Stimulated activated CD8-positive, alpha-beta memory T cell treated with anti-CD3 and anti-CD28 coated beads, Interleukin-15, amount 100 ng/mL, for 1 hour (primary cell): ENCODE data around the gene DFFB.

Experiments used
- DNase-seq: peaks from one replicate; pipeline ENCODE4 v3.0.0-alpha.2; 2020; ENCODE audit warnings: low read depth

Gene DFFB

DNA sequence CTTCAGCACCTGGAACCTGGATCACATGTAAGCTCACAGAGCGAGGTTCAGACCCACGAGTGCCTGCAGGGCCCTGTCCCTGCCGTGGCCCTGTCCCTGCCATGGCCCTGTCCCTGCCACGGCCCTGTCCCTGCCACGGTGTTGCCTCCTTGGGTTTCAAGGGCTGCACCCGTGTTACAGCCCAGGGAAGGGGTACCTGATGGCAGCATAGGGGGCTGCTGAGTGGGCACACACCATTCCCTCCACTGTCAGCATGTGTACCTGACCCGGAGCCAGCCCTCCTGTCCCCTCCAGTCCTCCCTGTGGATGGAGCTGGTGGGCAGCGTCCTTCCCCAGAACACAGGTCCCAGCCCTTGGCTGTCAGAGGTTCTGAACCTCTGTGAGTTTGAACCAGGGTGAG, 15.3 kb downstream of the DFFB start:
- DNase-seq, result no peak

- no peak for DNase-seq
Measured at GRCh38 chr1:3874736-3875135, 17.5 kb downstream of the DFFB start.

GRCh38 chr1:3876716-3877115, 19.4 kb downstream of the DFFB start:
- DNase-seq, result no peak

DNA sequence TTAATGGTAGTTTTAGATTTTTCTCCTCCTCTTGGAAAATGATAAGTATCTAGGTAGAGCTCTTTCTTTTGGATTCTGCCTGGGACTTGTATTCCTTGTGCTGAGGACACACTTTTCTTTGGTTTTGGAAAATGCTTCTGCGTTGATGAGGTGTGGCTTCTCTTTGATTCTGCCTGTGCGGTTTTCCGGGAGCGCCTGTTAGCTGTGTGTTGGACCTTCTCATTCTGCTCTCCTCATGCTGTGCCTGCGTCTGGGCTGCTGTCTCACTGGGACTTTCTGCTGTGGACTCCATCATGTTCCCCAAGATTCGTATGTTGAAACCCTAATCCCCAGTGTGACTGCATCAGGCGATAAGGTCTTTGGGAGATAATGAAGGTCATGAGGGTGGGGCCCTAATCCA, 21.8 kb downstream of the DFFB start:
- no peak for DNase-seq

GRCh38 chr1:3879787-3880428, 22.6 kb downstream of the DFFB start:
- DNase-seq, result no peak

DNA sequence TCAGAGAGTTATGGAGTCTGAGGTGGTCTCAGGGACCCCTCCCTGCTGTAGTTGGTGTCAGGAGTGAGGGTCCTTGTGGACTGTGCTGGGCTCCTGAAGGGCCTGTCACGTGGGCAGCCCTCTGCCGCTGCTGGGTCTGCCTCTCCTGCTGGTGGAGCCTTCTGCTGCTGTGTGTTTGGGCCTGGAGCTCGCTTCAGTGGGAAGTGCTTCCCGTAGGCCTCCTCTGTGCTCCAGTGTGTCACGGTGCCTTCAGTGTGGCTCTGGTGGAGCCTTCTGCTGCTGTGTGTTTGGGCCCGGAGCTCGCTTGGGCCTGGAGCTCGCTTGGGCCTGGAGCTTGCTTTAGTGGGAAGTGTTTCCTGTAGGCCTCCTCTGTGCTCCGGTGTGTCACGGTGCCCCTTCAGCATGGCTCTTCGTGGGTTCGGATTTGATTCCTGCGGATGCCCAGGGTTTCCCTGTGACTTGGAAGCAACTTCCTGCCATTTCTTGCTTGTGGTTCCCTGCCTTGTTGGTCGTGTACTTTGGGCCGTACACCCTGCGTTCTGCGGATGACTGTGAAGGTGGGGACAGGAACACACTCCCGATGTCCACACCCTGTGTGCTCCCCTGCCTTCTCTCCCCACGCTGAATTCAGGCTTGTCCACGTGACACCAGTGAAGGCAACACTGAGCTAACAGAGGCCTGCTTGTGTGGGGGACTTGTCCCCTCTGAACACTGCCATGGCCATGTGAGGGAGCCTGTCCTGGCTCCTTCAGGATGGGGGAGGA, 23.3 kb downstream of the DFFB start:
- DNase-seq, result no peak

DNA sequence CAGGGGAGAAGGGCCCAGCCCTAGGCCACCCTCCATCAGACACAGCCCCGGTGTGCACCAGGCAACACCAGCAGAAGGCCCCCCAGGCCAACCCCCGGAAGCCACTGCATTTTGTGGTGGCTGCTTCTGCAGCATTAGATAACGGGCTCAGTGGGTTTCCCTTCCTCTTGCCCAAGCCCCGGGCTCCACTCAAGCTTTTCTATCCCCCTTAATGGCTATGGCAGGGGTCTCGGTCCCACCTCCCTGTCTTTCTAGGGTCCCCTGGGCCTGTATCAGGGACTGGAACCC, 23.9 kb downstream of the DFFB start:
- DNase-seq, result no peak

DNA sequence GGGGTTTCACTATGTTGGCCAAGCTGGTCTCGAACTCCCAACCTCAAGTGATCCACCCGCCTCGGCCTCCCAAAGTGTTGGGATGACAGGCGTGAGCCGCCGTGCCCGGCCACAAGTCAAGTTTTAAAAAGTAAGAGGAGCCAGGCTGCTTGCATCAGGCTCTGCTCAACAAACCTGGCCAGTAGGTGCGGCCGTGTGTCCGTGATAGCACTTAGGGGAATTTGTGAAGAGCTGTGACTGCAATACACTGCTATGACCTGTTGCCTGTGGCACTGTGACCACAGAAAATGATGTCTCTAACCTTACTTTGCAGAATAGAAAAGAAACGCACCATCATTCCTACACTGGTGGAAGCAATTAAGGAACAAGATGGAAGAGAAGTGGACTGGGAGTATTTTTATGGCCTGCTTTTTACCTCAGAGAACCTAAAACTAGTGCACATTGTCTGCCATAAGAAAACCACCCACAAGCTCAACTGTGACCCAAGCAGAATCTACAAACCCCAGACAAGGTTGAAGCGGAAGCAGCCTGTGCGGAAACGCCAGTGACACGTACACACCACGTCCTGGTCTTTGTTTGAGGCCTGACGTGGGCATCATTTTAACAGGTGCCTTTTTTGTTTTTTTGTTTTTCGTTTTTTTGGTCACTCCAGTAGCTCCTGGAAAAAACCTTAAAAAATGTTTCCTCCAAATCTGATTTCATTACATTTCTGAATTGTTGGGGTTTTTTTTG, 26.1 kb downstream of the DFFB start:
- no peak for DNase-seq

GRCh38 chr1:3884966-3885365, 27.7 kb downstream of the DFFB start:
- no peak for DNase-seq

DNA sequence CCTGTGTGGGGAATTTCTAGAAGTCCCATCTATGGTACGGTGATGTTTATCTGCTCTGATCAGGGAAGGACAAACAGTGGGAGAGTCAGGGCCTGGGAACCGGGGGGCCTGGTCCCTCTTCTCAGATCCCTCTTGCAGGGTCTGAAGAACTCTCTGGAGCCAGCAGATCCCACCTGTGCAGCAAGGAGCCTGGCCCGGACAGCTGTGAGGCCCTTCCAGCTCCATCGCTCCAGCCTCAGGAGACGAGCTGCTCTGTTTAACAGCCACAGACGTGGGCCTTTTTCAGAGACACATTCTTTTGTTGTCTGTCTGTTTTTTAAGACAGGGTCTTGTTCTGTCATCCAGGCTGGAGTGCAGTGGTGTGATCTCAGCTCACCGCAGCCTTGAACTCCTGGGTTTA, 28.3 kb downstream of the DFFB start:
- no peak for DNase-seq

GRCh38 chr1:3886106-3886670, 28.9 kb downstream of the DFFB start:
- DNase-seq, result no peak

DNA sequence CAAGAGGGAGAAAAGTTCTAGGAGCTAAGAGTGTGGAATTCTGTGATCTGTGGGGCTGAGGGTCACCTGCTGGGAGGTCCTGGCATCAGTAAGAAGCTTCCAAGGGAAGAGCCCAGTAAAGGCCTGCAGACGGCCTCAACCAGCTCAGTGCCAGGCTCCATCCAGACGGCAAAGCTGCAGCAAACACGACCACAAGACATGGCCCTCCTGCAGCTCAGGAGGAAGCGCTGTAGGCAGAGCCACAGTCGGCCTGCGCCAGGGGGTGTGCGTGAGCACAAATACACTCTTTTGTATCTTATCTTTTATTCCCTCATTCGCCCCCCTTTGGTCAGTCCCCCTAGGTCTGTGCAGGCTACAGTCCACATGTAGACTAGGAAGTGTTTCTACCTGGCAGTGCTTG, 29.4 kb downstream of the DFFB start:
- no peak for DNase-seq

DNA sequence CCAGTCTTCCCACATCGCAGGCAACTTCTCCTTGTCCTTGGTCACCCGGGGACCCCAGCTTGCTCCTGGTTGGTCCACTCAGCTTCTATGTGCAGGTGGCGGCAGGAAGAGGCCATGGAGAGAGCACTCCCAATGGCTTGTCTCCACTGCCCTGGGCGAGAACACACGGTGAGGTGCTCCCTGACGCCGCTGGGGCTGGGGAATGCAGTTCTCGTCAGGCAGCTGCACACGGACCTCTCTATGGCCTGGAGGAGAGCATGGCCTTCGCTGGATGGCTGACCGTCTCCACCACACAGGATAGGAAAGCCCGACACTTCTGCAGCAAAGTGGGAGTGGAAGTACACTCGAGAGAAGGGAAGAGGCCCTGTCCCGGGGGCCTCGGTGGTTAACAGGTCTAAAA, 31.0 kb downstream of the DFFB start:
- DNase-seq, result no peak

DNA sequence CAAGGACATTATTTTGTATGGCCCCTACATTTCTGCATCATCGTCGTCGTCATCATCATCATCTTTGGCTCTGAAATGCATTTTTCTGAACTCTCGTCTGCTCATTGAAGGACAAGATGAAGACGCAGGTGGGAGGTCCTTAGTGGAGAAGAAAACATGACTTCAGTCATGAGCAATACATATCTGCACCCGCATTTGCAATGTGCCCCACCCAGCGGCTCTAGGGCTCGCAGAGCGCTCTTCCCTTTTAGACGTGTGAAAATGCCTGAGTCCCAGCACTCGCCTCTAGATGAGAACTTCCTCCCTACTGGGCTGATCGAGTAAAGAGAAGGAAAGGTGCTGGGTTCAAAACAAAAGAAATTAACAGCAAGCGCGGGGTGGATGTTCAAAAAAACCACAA, 32.7 kb downstream of the DFFB start:
- DNase-seq, result no peak

DNA sequence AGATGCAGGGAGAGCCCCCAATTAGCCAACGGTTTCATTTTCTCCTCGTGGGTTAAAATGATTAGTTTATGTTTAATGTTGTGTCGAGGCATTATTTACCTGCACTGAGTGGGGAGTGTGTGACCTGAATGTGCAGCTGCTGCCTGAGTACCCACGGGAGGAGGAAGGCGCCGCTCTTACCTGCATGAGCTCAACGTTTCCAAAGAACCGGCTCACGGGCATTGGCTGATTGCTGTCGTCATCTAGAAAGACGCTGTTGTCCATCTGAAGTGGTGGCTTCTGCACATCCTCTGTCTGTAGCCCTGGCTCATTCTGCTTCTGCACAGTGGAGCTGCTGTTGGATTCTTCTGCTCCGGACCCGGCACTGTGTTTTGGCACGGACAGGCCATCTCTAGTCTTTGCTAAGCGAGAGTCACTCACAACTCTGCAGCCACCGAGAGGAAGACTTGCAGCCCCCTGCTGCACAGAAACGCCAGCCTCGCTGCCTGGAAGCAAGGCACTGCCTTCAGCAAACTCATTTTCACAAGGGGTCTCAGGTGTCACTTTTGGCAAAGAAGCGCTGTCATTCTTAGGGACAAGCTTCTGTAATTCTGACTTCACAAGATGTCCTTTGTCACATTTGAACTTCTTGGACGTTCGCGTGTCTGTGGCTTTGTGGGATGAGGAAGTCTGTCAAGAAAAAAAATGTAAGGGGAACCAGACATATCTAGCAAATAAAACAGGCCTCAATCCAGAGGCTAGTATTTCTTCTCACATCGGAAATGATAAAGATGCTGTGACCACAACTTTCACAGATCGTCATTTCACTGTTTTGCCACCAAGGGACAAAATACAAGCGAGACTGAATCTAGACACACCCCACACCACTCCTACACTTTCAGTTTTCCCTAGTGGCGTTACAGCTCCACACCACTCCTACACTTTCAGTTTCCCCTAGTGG, 33.4 kb downstream of the DFFB start:
- DNase-seq, result no peak

- DNase-seq, result no peak
Measured at GRCh38 chr1:3891329-3891865, 34.1 kb downstream of the DFFB start.

DNA sequence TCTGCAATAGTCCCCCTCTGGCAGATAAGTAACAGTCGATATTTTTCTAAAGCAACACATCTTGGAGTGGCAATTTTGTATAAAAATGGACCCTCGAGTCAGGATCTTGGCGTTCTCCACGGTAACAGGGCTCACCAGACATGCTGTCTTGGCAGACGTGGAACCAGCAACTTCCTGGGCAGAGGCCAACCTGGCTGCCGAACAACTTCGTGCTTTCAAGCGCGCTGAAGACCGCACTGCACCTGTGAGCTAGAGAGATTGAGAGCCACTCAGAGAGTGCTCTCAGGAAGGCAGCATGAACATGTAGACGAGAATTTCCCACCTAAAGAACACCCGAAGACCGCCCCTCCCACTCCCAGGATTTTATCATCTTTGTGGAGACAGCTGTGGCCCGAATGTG, 35.5 kb downstream of the DFFB start:
- no peak for DNase-seq

DNA sequence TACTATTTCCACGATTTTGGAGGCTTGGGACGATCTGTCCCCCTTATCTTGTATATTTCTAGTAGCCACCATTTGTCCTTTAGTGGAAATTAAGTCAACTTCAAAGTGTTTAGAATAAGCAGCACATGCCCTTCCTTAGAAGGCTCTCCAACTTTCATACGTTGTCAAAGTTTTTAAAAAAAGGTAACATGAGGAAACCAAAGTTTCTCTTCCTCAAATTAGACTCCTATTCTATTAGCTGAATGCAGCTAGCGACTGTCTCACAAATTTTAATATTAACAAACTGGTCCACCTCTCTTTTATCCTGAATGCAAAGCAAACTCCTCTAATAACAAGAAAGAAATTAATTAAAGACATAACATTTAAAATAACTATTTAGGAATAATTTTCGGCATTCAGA, 35.9 kb downstream of the DFFB start:
- no peak for DNase-seq

DNA sequence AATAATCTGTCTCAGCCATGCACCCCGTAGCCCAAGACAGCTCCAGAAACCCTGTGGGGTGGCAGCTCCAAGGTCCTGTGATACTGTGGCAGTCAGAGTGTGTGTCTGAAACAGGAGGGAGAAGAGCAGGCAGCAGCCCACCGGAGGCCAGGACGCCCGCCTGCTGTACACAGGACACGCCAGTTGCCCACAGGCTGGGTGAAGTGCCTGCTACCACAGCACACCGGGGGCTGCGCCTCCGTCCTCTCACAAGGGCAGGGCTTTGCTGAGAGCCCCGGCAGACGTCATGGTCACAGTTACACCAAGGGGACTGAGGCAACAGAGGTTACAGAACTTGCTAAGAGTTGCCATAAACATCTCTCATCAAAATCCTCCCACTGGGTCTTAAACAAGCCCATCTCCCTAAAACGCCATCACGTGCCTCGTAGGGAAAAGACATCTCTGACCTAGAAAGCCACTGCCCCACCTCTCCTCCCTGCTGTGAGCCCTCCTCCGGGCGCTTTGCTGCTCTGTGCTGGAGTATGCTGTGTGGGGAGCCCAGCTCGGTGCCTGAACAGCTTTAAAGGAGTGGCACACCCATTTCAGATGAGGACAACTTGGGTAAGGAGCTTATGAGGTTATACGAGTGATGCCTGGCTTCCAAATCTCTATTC, 37.5 kb downstream of the DFFB start:
- no peak for DNase-seq

- DNase-seq, result no peak
Measured at GRCh38 chr1:3895279-3895950, 38.1 kb downstream of the DFFB start.

DNA sequence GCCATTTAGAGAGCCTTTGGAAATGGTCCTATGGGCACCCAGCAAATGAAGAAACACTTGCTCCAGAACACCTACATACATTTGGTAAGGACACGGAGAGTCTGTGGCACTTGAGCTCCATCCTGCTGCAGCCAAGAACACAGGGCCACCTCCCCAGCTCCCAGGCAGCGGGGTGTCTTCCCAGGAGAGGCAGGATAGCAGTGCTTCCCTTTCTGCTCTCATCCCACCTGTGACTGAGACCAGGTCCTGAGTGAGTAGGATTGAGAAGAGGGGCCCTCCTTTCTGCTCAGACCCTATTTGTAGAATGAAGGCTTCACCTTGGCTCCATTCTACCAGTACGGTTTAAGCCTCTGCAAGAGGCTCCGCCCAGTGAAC, 38.7 kb downstream of the DFFB start:
- DNase-seq, result no peak
